H1 (cell line): Measurements from ENCODE around the gene EXTL1. TPM values are rescaled to one million over a fixed set of nuclear protein-coding genes. Genes with fewer than 3 reads are reported as not detected.
A peak's percentile ranks its signal among the peaks of the same experiment; 100 is the strongest.

Source experiments
- BACH1 ChIP-seq: IDR thresholded peaks from 2 replicates; pipeline ENCODE4 v1.6.1; 2012; ENCODE audit warnings: low read length, improper control_type of control experiment
- CHD1 ChIP-seq: IDR thresholded peaks from 2 replicates; pipeline ENCODE4 v1.6.1; 2012; ENCODE audit warnings: low read depth, low read length, improper control_type of control experiment
- CHD2 ChIP-seq: IDR thresholded peaks from 2 replicates; pipeline ENCODE4 v1.6.1; 2012; ENCODE audit warnings: low read length, improper control_type of control experiment
- CTBP2 ChIP-seq: IDR thresholded peaks from 2 replicates; pipeline ENCODE4 v1.7.0; 2011; ENCODE audit warnings: borderline replicate concordance, mild to moderate bottlenecking, moderate library complexity, mixed read lengths, low read length; ENCODE audit not compliant: insufficient read depth, insufficient read length
- CTCF ChIP-seq, 3 experiments: IDR thresholded peaks; 1 replicate in 2 of 3; 2 replicates in 1 of 3; pipeline versions ENCODE4 v1.5.1 to v1.6.1; 2011; ENCODE audit warnings: low read length in 3 of 3, mild to moderate bottlenecking in 3 of 3, inconsistent platforms in 2 of 3, low read depth in 1 of 3, moderate library complexity in 1 of 3; ENCODE audit not compliant: insufficient read depth in 1 of 3; ENCODE audit errors: control extremely low read depth in 1 of 3
- E2F6 ChIP-seq: IDR thresholded peaks from 2 replicates; pipeline ENCODE4 v1.6.1; 2012; ENCODE audit warnings: inconsistent platforms
- GABPA ChIP-seq: IDR thresholded peaks from 2 replicates; pipeline ENCODE4 v1.6.1; 2011; ENCODE audit warnings: mild to moderate bottlenecking, low read length, moderate library complexity, borderline replicate concordance; ENCODE audit not compliant: insufficient read depth
- HDAC2 ChIP-seq, 2 experiments: fragments of 300-600 bp in 1 of 2; sonication (generic) in 1 of 2; IDR thresholded peaks; 2 replicates each; pipeline ENCODE4 v1.6.1; 2011 to 2012; ENCODE audit warnings: low read depth in 2 of 2, low read length in 2 of 2, mild to moderate bottlenecking in 2 of 2, moderate library complexity in 2 of 2, borderline replicate concordance in 1 of 2, inconsistent platforms in 1 of 2
- KDM4A ChIP-seq: IDR thresholded peaks from one replicate; pipeline ENCODE4 v1.7.1; 2012; ENCODE audit warnings: low read depth, mild to moderate bottlenecking, moderate library complexity, low read length, inconsistent platforms; ENCODE audit not compliant: severe bottlenecking
- MAX ChIP-seq: IDR thresholded peaks from 2 replicates; pipeline ENCODE4 v1.6.1; 2012; ENCODE audit warnings: inconsistent platforms
- POLR2A ChIP-seq, 2 experiments: IDR thresholded peaks; 1 replicate in 1 of 2; 2 replicates in 1 of 2; pipeline ENCODE4 v1.6.1; 2011; ENCODE audit warnings: low read depth in 2 of 2, low read length in 2 of 2, mild to moderate bottlenecking in 2 of 2; ENCODE audit errors: control extremely low read depth in 1 of 2
- RXRA ChIP-seq: IDR thresholded peaks from 2 replicates; pipeline ENCODE4 v1.6.1; 2011; ENCODE audit warnings: low read depth, mild to moderate bottlenecking, low read length, moderate library complexity; ENCODE audit not compliant: insufficient read depth
- SAP30 ChIP-seq: fragments of 300-600 bp; sonication (generic); IDR thresholded peaks from 2 replicates; pipeline ENCODE4 v1.7.1; 2012; ENCODE audit warnings: low read length, moderate library complexity, mild to moderate bottlenecking, inconsistent platforms; ENCODE audit not compliant: insufficient read depth, insufficient replicate concordance
- SIRT6 ChIP-seq: IDR thresholded peaks from one replicate; pipeline ENCODE4 v1.7.1; 2012; ENCODE audit warnings: low read length, inconsistent platforms
- SIX5 ChIP-seq: IDR thresholded peaks from 2 replicates; pipeline ENCODE4 v1.6.1; 2011; ENCODE audit warnings: mild to moderate bottlenecking, low read depth, low read length
- TAF1 ChIP-seq: IDR thresholded peaks from 2 replicates; pipeline ENCODE4 v1.6.1; 2011; ENCODE audit warnings: mild to moderate bottlenecking, low read depth, low read length
- TCF12 ChIP-seq: IDR thresholded peaks from 2 replicates; pipeline ENCODE4 v1.6.1; 2011; ENCODE audit warnings: low read depth, mild to moderate bottlenecking, low read length
- ZNF274 ChIP-seq: IDR thresholded peaks from 2 replicates; pipeline ENCODE4 v1.7.0; 2012; ENCODE audit warnings: low read length, borderline replicate concordance; ENCODE audit errors: extremely low read depth
- polyA plus RNA-seq, 7 experiments: library from polyadenylated mRNA; depleted of rRNA in 3 of 7; stranded (reverse) in 5 of 7; unstranded in 2 of 7; fragments of >200 nt in 5 of 7; fragments of 200-250 nt in 2 of 7; gene quantifications; 1 replicate in 5 of 7; 2 replicates in 1 of 7; 4 replicates in 1 of 7; pipeline versions ENCODE4 v1.2.1 to v1.2.3, GENCODE V29; 2011 to 2013; ENCODE audit warnings: missing spikeins in 2 of 7, mixed read lengths in 2 of 7
- total RNA-seq: library from RNA; stranded (reverse); fragmentation: NEBNext Ultra II Directional; extraction: Animal tissue kit (Norgen Biotek cat#: 25700); gene quantifications from 2 replicates; pipeline ENCODE4 v1.2.1, GENCODE V29; 2021

Gene EXTL1
- total and polyA plus RNA-seq, 2 of the 8 experiments (the other 6 are each of a cell fraction or from before 2014, with no cell fraction given) = 0.89 to 1.2 TPM

- TF ChIP-seq BACH1 (no peak), SIX5 (no peak), TCF12 (no peak), CHD2 (no peak), E2F6 (no peak), POLR2A (IDR thresholded peaks at IDR 0.05; ENCODE audit: control extremely low read depth in 1 of 2, low read depth in 2 of 2, low read length in 2 of 2) (peak in 1 of 2 experiments; percentile 63; a peak in 2 of 3 replicates), SIRT6 (no peak), RXRA (no peak), CTCF (IDR thresholded peaks at IDR 0.05; ENCODE audit: control extremely low read depth in 1 of 3, insufficient read depth in 1 of 3, low read depth in 1 of 3, low read length in 3 of 3) (no peak), GABPA (no peak), SAP30 (no peak), HDAC2 (IDR thresholded peaks at IDR 0.05; ENCODE audit: borderline replicate concordance in 1 of 2, low read depth in 2 of 2, low read length in 2 of 2) (no peak), TAF1 (peak; percentile 66; the same call in 1 of the 2 replicates), KDM4A (peak; percentile 25), ZNF274 (no peak), CTBP2 (no peak), CHD1 (no peak), MAX (no peak)
Measured at GRCh38 chr1:26021647-26022403, at the start of gene EXTL1 (continued).
